NCI-H1930 (cell line): Measurements from ENCODE around the gene KLF13.

ENCODE experiments used
- DNase-seq, 2 experiments: peaks; one replicate each; lab custom pipeline; 2025; lab: John Stamatoyannopoulos, UW

KLF13 gene

DNA sequence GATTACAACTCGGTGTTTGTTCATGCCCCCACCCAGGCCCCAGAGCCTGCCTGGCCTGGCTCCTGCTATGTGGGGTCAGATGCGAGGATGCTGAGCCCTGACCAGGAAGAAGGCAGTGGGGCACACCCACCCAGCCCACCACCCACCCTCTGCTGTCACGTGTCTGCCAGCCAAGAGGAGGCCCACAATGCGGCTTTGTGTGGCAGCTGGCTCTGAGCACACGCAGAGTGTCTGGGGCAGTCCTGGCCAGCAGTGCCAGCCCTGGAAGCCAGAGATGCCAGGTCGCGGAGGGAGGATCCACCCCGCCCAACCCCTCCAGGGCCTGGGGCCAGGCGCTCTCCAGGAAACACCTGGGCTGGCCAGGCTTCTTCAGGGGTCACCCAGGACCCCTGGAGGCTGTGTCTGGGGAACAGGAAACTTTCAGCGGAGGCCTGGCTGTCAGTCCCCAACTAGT is 26.4 kb upstream of the KLF13 start:
- DNase-seq, result no peak

GRCh38 chr15:31300981-31301672 is 25.5 kb upstream of the KLF13 start:
- no peak for DNase-seq

- DNase-seq, result no peak
Observed at GRCh38 chr15:31301673-31301990, 25.0 kb upstream of the KLF13 start.

- no peak for DNase-seq
Observed at GRCh38 chr15:31302029-31302657, 24.5 kb upstream of the KLF13 start.

GRCh38 chr15:31302778-31303725 is 23.6 kb upstream of the KLF13 start:
- DNase-seq, result no peak

DNA sequence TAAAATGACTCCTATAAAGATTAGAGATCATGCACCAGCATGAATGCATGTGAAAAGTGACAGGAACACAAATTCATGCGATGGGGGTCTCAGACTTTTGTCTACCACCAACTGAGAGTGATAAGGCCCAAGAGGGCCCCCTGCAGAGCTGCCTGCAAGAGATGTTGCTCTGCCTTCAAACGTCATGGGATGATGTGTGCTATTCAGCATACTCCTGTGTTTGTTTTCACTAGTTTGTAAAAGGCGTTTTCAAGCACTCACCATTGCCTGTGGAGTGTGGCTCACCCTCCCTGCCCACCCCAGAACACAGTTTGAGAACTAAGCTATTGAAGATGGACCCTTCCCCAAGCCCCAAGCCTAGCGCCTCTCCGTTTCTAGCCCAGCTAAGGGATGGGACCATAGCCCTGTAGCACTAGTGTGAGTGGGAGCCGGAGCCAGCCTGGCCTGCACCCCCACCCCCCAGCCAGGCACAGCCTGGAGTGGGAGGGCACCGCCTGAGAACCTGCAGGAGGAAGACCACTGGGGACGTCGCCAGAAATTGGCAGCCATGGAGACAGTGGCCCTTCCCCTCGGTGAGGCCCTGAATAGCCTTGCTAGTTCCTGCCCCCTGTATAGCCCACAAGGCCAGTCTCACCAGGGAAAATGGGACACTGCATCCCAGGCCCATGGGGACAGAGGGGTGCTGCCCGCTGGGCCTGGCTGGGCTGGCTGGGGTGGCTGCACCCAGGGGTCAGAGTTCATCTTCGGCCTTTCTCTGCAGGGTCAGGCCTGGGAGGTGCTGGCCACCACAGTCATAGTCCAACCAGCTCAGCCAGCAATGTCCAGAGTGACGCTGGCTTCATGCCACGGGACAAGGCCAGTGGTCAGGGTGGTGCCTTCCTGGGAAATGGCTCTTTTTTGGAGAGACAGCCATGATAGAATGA is 22.6 kb upstream of the KLF13 start:
- no peak for DNase-seq

DNA sequence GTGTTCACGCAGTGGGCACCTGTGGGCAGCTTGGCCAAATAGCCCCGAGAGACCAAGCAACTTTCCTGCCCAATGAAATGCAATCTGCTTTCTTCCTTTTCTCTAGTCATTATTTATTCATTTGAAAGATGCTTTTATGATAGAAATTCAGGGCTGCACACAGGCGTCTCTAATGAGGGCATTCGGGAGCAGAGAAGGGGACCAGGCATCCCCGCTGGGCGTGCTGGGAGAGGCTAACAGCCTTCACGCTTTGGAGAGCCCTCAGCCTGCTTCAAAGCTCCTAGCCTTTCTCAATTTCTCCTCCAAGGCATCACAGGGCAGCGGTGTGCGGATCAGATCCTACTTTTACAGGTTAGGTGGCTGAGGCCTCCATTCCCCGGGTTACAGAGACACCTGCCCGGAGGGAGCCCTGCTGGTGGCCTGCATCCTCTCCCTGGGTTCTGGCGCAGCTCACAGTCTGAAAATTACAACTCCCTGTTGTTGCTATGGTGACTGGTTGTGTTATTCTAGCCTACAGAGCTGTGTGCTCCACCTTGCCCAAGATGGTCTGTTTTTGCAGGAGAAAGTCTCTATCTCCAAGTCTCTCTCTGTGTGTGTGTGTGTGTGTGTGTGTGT is 21.8 kb upstream of the KLF13 start:
- peak in 1 of 2 experiments; percentile 19 for DNase-seq

- no peak for DNase-seq
Observed at GRCh38 chr15:31305375-31305774, 21.3 kb upstream of the KLF13 start.

DNA sequence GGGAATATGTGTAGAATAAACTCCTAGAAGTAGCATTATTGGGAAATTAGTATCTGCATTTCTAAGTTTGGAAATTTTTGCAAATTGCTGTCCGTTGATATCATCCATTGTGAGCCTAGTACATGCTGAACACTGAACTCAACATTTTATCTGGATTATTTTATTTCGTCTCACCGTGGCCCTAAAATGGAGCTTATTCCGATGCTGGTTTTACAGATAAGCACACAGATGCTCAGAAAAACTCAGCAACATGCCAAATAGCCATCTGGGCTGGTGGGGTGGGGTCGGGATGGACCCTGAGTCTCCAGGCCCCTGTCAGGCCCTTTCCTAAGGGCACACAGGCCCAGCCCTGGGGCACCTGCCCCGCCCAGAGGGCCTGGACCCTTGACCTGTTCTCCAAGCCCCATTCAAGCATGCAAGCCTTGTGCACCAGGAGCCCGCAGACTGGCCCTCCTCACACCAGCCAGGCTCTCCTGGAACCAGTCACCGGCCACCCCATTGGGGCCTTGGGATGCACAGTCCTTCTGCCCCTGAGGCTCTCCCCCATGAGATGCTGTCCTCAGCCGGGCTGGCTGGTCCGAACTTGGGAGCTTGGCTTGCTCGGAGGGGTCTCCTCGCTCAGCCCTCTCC is 20.7 kb upstream of the KLF13 start:
- no peak for DNase-seq

- peak; percentile 29 to 55 for DNase-seq
Observed at GRCh38 chr15:31306426-31307269, 20.0 kb upstream of the KLF13 start.

- DNase-seq, result no peak
Observed at GRCh38 chr15:31307270-31308184, 19.1 kb upstream of the KLF13 start.

DNA sequence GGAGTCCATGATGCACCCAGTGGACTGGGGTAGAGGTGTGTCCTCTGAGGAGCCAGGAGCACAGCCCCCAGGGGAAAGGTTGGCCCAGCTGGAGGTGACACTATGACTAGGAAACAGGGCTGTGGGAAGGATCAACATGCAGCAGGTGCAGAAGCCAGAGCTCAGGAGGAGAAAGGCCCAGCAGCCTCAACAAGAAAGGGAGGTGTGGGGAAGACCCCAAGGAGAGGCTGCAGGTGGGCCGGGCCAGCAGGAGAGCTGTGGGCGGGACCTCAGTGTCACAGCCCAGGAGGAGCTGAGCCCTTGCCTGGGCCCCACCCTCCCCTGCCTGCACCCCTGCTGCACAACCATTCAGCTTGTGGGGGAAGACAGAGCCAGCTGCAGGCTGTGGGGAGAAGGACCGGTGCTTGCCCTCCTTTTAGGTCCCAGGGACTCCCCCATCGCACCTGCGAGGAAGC is 18.4 kb upstream of the KLF13 start:
- DNase-seq, result no peak

DNA sequence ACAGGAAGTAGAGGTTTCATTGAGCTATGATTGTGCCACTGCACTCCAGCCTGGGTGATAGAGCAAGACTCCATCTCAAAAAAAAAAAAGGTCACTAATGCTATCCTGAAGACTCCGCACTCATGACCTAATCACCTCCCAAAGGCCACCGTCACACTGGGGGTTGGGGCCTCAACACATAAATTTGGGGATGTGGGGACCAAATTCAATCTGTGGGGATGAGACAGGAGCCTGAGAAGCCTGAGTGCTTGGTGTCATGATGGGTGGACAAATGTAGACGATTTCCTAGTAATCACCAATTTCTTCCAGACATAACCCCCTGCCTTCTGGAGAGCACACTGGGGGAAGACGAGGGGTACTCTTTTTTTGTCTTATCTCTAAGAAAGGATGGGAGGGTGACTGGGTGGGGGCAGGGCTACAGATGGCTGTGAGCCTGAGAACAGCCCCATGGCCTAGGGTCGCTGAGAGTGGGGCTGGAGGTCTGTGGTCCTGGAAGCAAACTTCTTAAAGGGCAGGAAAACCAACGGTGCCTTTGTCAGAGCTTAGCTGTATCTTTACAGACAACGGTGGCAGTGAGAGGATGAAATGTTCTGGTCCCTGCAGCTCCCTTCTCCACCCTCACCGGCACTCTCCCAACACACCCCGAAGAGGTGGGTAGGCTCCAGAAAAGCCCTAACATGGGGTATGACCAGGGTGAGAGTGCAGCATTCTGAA is 16.6 kb upstream of the KLF13 start:
- no peak for DNase-seq

GRCh38 chr15:31311735-31312619 is 14.7 kb upstream of the KLF13 start:
- DNase-seq, result no peak

DNA sequence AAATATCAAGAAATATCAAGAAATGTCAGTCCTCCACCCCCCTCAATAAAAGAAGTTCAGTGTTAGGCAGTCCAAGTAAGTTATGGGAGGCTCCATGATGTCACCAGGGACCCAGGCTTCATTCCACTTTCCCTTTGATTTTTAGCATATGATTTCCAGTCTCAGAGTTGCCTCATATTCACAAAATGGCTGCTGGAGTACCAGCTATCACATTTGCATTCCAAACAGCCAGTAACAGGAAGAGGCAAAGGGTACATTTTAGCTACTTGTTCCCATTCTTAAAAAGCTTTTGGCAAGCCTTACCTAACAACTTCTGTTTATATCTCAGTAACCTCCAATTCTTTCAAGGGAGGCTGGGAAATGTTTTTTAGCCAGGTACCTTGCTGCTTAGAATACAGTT is 13.4 kb upstream of the KLF13 start:
- no peak for DNase-seq

- no peak for DNase-seq
Observed at GRCh38 chr15:31314380-31314779, 12.3 kb upstream of the KLF13 start.
